Lower leg skin (tissue), 4 donors: ENCODE data around the gene OTUD5. TPM values are rescaled to one million over a fixed set of nuclear protein-coding genes. Genes with fewer than 3 reads are reported as not detected.

Source experiments
- DNase-seq, 2 donors: peaks; one replicate each; pipeline ENCODE4 v3.0.0-alpha.2; 2019; ENCODE audit warnings: low spot score in 2 of 2
- H3K4me3 ChIP-seq: fragments of 200-600 bp; sonication (generic); 2 replicates; pipeline ENCODE4 v1.5.1; 2017; ENCODE audit warnings: mild to moderate bottlenecking, low read depth; ENCODE audit not compliant: poor library complexity, severe bottlenecking
- CTCF ChIP-seq, 3 donors: fragments of 450-650 bp; IDR thresholded peaks; one replicate each; pipeline ENCODE4 v1.5.1; 2016; ENCODE audit warnings: antibody characterized with exemption in 3 of 3, mild to moderate bottlenecking in 3 of 3, moderate library complexity in 2 of 3
- POLR2A ChIP-seq, 2 donors: fragments of 450-650 bp; IDR thresholded peaks; one replicate each; pipeline ENCODE4 v1.6.1; 2016 to 2017; ENCODE audit warnings: antibody characterized with exemption in 2 of 2, mild to moderate bottlenecking in 1 of 2, moderate library complexity in 1 of 2
- WGBS, 2 donors: methylation state at CpG; one replicate each; pipeline ENCODE4 v1.1.5; 2018; 5-methylcytosine and 5-hydroxymethylcytosine counted together
- intact Hi-C: fragments of 100-400 bp; cut with DNase I; formaldehyde crosslinking; loops from one replicate; pipeline ENCODE4 v1.15.0; 2023; ENCODE audit warnings: low total_unique reads
- total RNA-seq, 4 donors: library from RNA; depleted of rRNA; stranded (reverse); fragments of >200 nt; gene quantifications; one replicate each; pipeline ENCODE4 v1.1.0, GENCODE V29; 2016

OTUD5 gene
- total RNA-seq, 4 donors from 2014 or later: 47.2 to 66.8 (median 53.6) TPM

DNA sequence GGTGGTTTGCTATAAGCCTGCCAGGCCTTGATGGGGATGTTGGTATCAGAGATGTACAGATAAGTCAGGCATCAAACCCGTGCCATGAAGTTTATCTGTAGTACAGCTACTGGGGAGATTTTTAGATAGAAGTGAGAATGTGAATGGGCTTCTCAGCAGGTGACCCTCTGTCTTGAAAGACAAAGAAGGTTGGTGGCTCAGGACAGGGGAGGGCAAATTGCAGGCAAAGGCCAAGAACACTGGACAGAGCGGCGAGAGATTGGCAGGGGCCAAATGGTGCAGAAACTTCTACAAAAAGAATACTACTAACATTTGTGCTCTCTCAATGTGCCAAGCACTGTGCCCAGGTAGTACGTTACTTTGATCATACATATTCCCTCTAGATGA, 36.7 kb downstream of the OTUD5 start:
- intact Hi-C loops: no loop called here
- 72 to 83% methylated on average over 4 of the region's 4 CpGs for WGBS, 2 donors
- H3K4me3 ChIP-seq: no peak overlapping the region
- TF ChIP-seq POLR2A (IDR thresholded peaks at IDR 0.05) (no peak), CTCF (IDR thresholded peaks at IDR 0.05) (no peak)
- no peak for DNase-seq

GRCh38 chrX:48919947-48920717, 37.3 kb downstream of the OTUD5 start:
- intact Hi-C loops: no loop called here
- no peak for TF ChIP-seq POLR2A (IDR thresholded peaks at IDR 0.05)
- 28 to 45% methylated on average over 8 of the region's 8 CpGs for WGBS, 2 donors
- no peak overlapping the region for H3K4me3 ChIP-seq
- no peak for DNase-seq

DNA sequence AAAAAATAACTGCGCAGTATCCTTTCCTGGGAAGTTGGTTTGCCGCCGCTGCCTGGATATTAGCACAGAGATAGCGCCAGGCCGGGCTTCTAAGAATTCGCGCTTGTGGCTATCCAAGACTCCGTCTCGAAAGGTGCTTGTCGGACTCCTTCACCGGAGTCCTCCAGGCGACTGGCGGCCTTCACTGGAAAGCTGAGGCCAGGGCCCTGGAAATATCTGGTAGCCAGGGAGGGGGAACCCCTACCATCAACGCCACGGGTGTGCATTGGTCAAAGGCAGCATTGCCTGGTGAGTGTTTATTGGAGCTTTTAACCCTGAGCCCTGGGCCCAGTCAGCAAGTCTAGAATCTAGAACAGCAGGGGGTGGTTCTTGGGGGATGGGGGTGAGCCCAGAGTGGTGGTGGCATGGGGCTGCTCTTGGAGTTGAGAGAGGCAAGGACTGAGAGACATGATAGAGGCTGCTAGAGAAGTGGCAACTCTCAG, 38.0 kb downstream of the OTUD5 start:
- 0 to 44% methylated on average over 5 to 15 of the region's 15 CpGs for WGBS, 2 donors
- TF ChIP-seq POLR2A (IDR thresholded peaks at IDR 0.05): no peak
- no peak for TF ChIP-seq CTCF (IDR thresholded peaks at IDR 0.05)
- no peak overlapping the region for H3K4me3 ChIP-seq
- no peak for DNase-seq
- intact Hi-C loops: no loop called here

GRCh38 chrX:48918643-48919340, 38.6 kb downstream of the OTUD5 start, which contains the start of gene PIM2:
PIM2 (minus strand) TSS chrX:48919024; CDS start chrX:48918834, 190 bp downstream.
- intact Hi-C loops: no loop called here
- peak within 1 kb of the TSS; percentile 43 for H3K4me3 ChIP-seq
- WGBS, 2 donors: 0 to 34% methylated on average over 9 to 33 of the region's 55 CpGs
- DNase-seq: peak; percentile 88 to 97
- TF ChIP-seq POLR2A (IDR thresholded peaks at IDR 0.05) (peak in 1 of 2 donors; percentile 29), CTCF (IDR thresholded peaks at IDR 0.05) (no peak)

GRCh38 chrX:48918301-48918642, 39.1 kb downstream of the OTUD5 start:
- intact Hi-C loops: no loop called here
- peak overlapping the region; percentile 43 for H3K4me3 ChIP-seq
- 10 to 44% methylated on average over 5 to 23 of the region's 23 CpGs for WGBS, 2 donors
- TF ChIP-seq CTCF (IDR thresholded peaks at IDR 0.05): no peak
- no peak for TF ChIP-seq POLR2A (IDR thresholded peaks at IDR 0.05)
- DNase-seq: no peak
